Transverse colon (tissue), 4 donors: ENCODE data around the gene TBC1D16. TPM values are rescaled to one million over a fixed set of nuclear protein-coding genes. Genes with fewer than 3 reads are reported as not detected.

ENCODE experiments used
- DNase-seq: peaks from one replicate; pipeline ENCODE4 v3.0.0-alpha.2; 2019
- H3K27ac ChIP-seq, 4 donors: fragments of 200-600 bp; sonication (generic); 2 replicates each; pipeline ENCODE4 v1.5.1; 2016 to 2018; ENCODE audit warnings: inconsistent platforms in 4 of 4
- H3K27me3 ChIP-seq: fragments of 200-600 bp; sonication (generic); 2 replicates; pipeline ENCODE4 v1.5.1; 2017; ENCODE audit warnings: inconsistent platforms
- H3K36me3 ChIP-seq, 4 donors: fragments of 200-600 bp; sonication (generic); 2 replicates each; pipeline ENCODE4 v1.5.1; 2017 to 2019; ENCODE audit warnings: inconsistent platforms in 4 of 4
- H3K4me1 ChIP-seq, 4 donors: fragments of 200-600 bp; sonication (generic); 2 replicates each; pipeline ENCODE4 v1.5.1; 2017 to 2020; ENCODE audit warnings: inconsistent platforms in 4 of 4
- H3K4me3 ChIP-seq, 4 donors: fragments of 200-600 bp; sonication (generic); 1 replicate in 1 of 4; 2 replicates in 3 of 4; pipeline versions ENCODE4 v1.5.1 to v1.6.1; 2017 to 2019; ENCODE audit warnings: inconsistent platforms in 4 of 4
- H3K9me3 ChIP-seq, 2 donors: fragments of 200-600 bp; sonication (generic); 2 replicates each; pipeline ENCODE4 v1.5.1; 2017 to 2019; ENCODE audit warnings: inconsistent platforms in 2 of 2
- CTCF ChIP-seq, 5 experiments: fragments of 200-600 bp in 3 of 5; fragments of 450-650 bp in 2 of 5; sonication (generic) in 3 of 5; IDR thresholded peaks; 1 replicate in 2 of 5; 2 replicates in 3 of 5; pipeline ENCODE4 v1.5.1; 2016 to 2017; ENCODE audit warnings: antibody characterized with exemption in 5 of 5, inconsistent platforms in 3 of 5, mild to moderate bottlenecking in 2 of 5, moderate library complexity in 1 of 5
- EP300 ChIP-seq: sonication (generic); formaldehyde crosslinking; IDR thresholded peaks from one replicate; pipeline ENCODE4 v1.6.1; 2017; ENCODE audit warnings: antibody characterized with exemption, low read depth
- POLR2A ChIP-seq: fragments of 450-650 bp; IDR thresholded peaks from one replicate; pipeline ENCODE4 v1.6.1; 2016; ENCODE audit warnings: antibody characterized with exemption, mild to moderate bottlenecking, moderate library complexity
- POLR2AphosphoS5 ChIP-seq, 3 donors: sonication (generic); formaldehyde crosslinking; IDR thresholded peaks; one replicate each; pipeline ENCODE4 v1.6.1; 2016; ENCODE audit warnings: antibody characterized with exemption in 3 of 3
- WGBS, 2 donors: methylation state at CpG; one replicate each; pipeline ENCODE4 v1.1.5; 2018; ENCODE audit warnings: low coverage in 1 of 2; 5-methylcytosine and 5-hydroxymethylcytosine counted together
- in situ Hi-C, 4 donors: fragments of 200-750 bp; cut with MboI; loops; one replicate each; pipeline versions ENCODE4 v1.15.0 to v1.15.1; 2017; ENCODE audit warnings: low sequenced_read_pairs in 3 of 4, low pct_ligation_motif_present in 1 of 4, low pct_unique_long_range_greater_than_20kb in 1 of 4
- intact Hi-C: fragments of 100-400 bp; cut with DNase I; formaldehyde crosslinking; loops from one replicate; pipeline ENCODE4 v1.15.1; 2023; ENCODE audit warnings: low total_unique reads
- total RNA-seq, 4 donors: library from RNA; depleted of rRNA; stranded (reverse); fragments of >200 nt; gene quantifications; one replicate each; pipeline ENCODE4 v1.1.0, GENCODE V29; 2016

The TBC1D16 gene
- total RNA-seq, 4 donors from 2014 or later, result 12.3 to 22.4 (median 18.1) TPM

GRCh38 chr17:79978548-79978855, 57.2 kb downstream of the TBC1D16 start:
- whole genome bisulfite sequencing, 2 donors, result 80 to 89% methylated on average over 1 to 11 of the region's 11 CpGs
- H3K9me3 ChIP-seq, result no peaks in the 10 kb centered on the region
- H3K4me1 ChIP-seq, result peaks cover 0 to 3% (median 0%) of the 10 kb centered on the region in 4 donors
- no peak for TF ChIP-seq POLR2A
- TF ChIP-seq POLR2AphosphoS5 (IDR thresholded peaks at IDR 0.05), result no peak
- no peak for TF ChIP-seq CTCF (IDR thresholded peaks at IDR 0.05)
- no peak for TF ChIP-seq EP300
- H3K27me3 ChIP-seq, result no peaks in the 10 kb centered on the region
- in situ Hi-C loops (loop anchor here in 2 of 4 donors (25.0 kb wide), 1 partner anchor 166 kb away; no protein-coding TSS in a partner anchor), intact Hi-C loops (no loop called here)
- H3K27ac ChIP-seq, result no peak overlapping the region
- no peak for DNase-seq
- H3K36me3 ChIP-seq, result no peaks in the 10 kb centered on the region
- H3K4me3 ChIP-seq, result no peak overlapping the region

GRCh38 chr17:79977708-79978547, 57.7 kb downstream of the TBC1D16 start:
- peaks cover 0 to 3% (median 0%) of the 10 kb centered on the region in 4 donors for H3K4me1 ChIP-seq
- intact Hi-C loops (no loop called here), in situ Hi-C loops (loop anchor here in 2 of 4 donors (25.0 kb wide), 1 partner anchor 166 kb away; no protein-coding TSS in a partner anchor)
- DNase-seq, result no peak
- no peaks in the 10 kb centered on the region for H3K9me3 ChIP-seq
- H3K36me3 ChIP-seq, result no peaks in the 10 kb centered on the region
- TF ChIP-seq CTCF (IDR thresholded peaks at IDR 0.05), result no peak
- no peak for TF ChIP-seq EP300
- no peak for TF ChIP-seq POLR2AphosphoS5 (IDR thresholded peaks at IDR 0.05)
- no peak for TF ChIP-seq POLR2A
- no peak overlapping the region for H3K27ac ChIP-seq
- WGBS, 2 donors, result 87% methylated on average over 47 of the region's 47 CpGs; no CpG with 5 or more reads in 1 of the 2 donors
- H3K4me3 ChIP-seq, result no peak overlapping the region
- no peaks in the 10 kb centered on the region for H3K27me3 ChIP-seq

- H3K36me3 ChIP-seq, result no peaks in the 10 kb centered on the region
- DNase-seq, result no peak
Observed at GRCh38 chr17:79977161-79977631, 58.5 kb downstream of the TBC1D16 start.

GRCh38 chr17:79976451-79976850, 59.2 kb downstream of the TBC1D16 start:
- peaks cover 0 to 3% (median 0%) of the 10 kb centered on the region in 4 donors for H3K4me1 ChIP-seq
- in situ Hi-C loops (loop anchor here in 2 of 4 donors (25.0 kb wide), 1 partner anchor 164 kb away; no protein-coding TSS in a partner anchor), intact Hi-C loops (no loop called here)
- 91 to 93% methylated on average over 3 to 14 of the region's 14 CpGs for WGBS, 2 donors
- no peaks in the 10 kb centered on the region for H3K36me3 ChIP-seq
- H3K27me3 ChIP-seq, result no peaks in the 10 kb centered on the region
- no peak overlapping the region for H3K4me3 ChIP-seq
- no peak overlapping the region for H3K27ac ChIP-seq
- DNase-seq, result no peak
- no peaks in the 10 kb centered on the region for H3K9me3 ChIP-seq
- TF ChIP-seq POLR2A, result no peak
- no peak for TF ChIP-seq EP300
- TF ChIP-seq POLR2AphosphoS5 (IDR thresholded peaks at IDR 0.05), result no peak
- TF ChIP-seq CTCF (IDR thresholded peaks at IDR 0.05), result no peak

More at GRCh38 chr17:79977161-79977631, 58.5 kb downstream of the TBC1D16 start:
- no peak overlapping the region for H3K27ac ChIP-seq
- no peak for TF ChIP-seq EP300
- no peak for TF ChIP-seq POLR2A
- no peaks in the 10 kb centered on the region for H3K27me3 ChIP-seq
- WGBS, 2 donors, result 89% methylated on average over 18 of the region's 18 CpGs; no CpG with 5 or more reads in 1 of the 2 donors
- no peak overlapping the region for H3K4me3 ChIP-seq
- H3K4me1 ChIP-seq, result peaks cover 0 to 3% (median 0%) of the 10 kb centered on the region in 4 donors
- in situ Hi-C loops (loop anchor here in 2 of 4 donors (25.0 kb wide), 1 partner anchor 165 kb away; no protein-coding TSS in a partner anchor), intact Hi-C loops (no loop called here)
- H3K9me3 ChIP-seq, result no peaks in the 10 kb centered on the region
